ENCODE results near the gene CD96. TPM values are rescaled to one million over a fixed set of nuclear protein-coding genes. Genes with fewer than 3 reads are reported as not detected.

Gene CD96
- total RNA-seq, 3 donors from 2014 or later: 1.4 to 8.2 (median 6.2) TPM

DNA sequence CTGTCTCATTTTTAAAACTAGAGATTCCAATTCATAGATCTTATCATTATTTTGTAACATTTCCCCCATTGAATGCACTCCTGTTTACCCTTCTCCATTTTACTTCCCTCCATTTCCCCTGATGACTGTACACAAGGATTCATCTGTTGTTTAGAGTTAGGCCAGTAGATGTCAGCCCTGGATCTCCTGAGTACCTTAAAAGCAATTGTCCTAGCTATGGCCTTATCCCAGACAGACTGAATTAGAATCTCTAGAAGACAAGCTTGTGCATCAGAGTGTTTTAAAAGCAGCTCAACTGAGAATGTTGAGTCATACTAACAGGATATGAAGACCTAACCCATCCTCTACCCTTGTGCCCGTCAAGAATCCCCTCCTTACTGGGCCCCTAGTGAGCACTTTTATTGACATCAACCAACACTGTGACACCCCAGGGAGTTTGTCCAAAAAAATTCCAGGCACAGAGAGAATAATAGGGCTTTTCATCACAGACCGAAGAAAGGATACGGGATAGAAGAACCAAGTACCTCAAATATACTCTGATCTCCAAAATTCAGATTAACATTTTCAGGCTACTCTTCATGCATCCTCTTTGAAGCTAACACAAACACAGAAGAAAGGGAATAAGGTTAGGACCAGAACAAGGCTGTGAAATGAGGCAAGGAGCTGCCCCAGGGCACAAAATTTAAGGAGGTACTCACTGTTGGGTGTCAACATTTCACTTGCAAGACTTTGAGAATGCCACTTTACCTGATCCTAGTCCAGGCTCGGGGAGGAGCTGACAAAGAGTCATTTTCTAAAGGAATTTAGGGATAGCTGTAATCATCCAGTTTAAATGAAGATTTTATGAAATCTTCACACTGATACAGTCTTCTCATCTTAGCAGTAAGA lies 36.0 kb downstream of the CD96 start:
- no peaks in the 10 kb centered on the region for H3K4me1 ChIP-seq
- H3K9me3 ChIP-seq: no peaks in the 10 kb centered on the region
- H3K36me3 ChIP-seq: no peaks in the 10 kb centered on the region
- TF ChIP-seq, protein P1, sequence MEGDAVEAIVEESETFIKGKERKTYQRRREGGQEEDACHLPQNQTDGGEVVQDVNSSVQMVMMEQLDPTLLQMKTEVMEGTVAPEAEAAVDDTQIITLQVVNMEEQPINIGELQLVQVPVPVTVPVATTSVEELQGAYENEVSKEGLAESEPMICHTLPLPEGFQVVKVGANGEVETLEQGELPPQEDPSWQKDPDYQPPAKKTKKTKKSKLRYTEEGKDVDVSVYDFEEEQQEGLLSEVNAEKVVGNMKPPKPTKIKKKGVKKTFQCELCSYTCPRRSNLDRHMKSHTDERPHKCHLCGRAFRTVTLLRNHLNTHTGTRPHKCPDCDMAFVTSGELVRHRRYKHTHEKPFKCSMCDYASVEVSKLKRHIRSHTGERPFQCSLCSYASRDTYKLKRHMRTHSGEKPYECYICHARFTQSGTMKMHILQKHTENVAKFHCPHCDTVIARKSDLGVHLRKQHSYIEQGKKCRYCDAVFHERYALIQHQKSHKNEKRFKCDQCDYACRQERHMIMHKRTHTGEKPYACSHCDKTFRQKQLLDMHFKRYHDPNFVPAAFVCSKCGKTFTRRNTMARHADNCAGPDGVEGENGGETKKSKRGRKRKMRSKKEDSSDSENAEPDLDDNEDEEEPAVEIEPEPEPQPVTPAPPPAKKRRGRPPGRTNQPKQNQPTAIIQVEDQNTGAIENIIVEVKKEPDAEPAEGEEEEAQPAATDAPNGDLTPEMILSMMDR (IDR thresholded peaks at IDR 0.05): no peak
- TF ChIP-seq POLR2AphosphoS5 (IDR thresholded peaks at IDR 0.05) (no peak), POLR2A (IDR thresholded peaks at IDR 0.05) (no peak)
- no peaks in the 10 kb centered on the region for H3K27me3 ChIP-seq
- H3K27ac ChIP-seq: no peak overlapping the region
- no peak overlapping the region for H3K4me3 ChIP-seq
- intact Hi-C loops (cut with DNase I; ENCODE audit: low total_unique reads): no loop called here
- no peak for DNase-seq (ENCODE audit: low spot score in 2 of 2)

DNA sequence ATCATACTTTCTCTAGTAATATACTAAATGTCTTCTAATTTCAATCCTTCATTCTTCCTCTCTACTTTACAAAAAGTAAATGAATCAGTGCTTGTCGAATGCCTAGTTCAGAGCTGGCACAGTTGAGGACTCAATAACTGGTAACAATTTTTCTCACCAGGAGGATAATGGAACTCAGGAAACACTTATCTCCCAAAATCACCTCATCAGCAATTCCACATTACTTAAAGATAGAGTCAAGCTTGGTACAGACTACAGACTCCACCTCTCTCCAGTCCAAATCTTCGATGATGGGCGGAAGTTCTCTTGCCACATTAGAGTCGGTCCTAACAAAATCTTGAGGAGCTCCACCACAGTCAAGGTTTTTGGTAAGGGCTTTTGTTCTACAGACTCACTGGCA lies 36.9 kb downstream of the CD96 start:
- no peak overlapping the region for H3K27ac ChIP-seq
- H3K4me1 ChIP-seq: no peaks in the 10 kb centered on the region
- TF ChIP-seq, protein P1 (IDR thresholded peaks at IDR 0.05): no peak
- H3K36me3 ChIP-seq: no peaks in the 10 kb centered on the region
- no peaks in the 10 kb centered on the region for H3K9me3 ChIP-seq
- no peak for DNase-seq (ENCODE audit: low spot score in 2 of 2)
- H3K4me3 ChIP-seq: no peak overlapping the region
- no peaks in the 10 kb centered on the region for H3K27me3 ChIP-seq
- intact Hi-C loops (cut with DNase I; ENCODE audit: low total_unique reads): no loop called here

DNA sequence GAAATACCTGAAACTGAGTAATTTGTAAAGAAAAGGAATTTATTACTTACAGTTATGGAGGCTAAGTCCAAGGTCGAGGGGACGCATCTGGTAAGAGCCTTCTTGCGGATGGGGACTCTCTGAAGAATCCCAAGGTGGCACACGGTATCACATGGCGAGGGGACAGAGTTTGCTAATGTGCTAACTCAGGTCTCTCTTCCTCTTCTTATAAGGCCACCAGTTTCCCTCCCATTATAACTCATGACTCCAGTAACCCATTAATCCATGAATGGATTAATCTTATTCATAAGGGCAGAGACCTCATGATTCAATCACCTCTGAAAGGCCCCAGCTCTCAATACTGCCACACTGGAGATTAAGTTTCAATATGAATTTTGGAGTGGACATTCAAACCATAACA lies 37.5 kb downstream of the CD96 start:
- Histone ChIP-seq H3K9me3 (no peaks in the 10 kb centered on the region), H3K27ac (no peak overlapping the region), H3K4me3 (no peak overlapping the region), H3K4me1 (no peaks in the 10 kb centered on the region), H3K27me3 (no peaks in the 10 kb centered on the region), H3K36me3 (no peaks in the 10 kb centered on the region)
- TF ChIP-seq POLR2AphosphoS5 (IDR thresholded peaks at IDR 0.05) (no peak), POLR2A (IDR thresholded peaks at IDR 0.05) (no peak)
- TF ChIP-seq, protein P1 (IDR thresholded peaks at IDR 0.05): no peak
- intact Hi-C loops (cut with DNase I; ENCODE audit: low total_unique reads): no loop called here
- no peak for DNase-seq (ENCODE audit: low spot score in 2 of 2)

DNA sequence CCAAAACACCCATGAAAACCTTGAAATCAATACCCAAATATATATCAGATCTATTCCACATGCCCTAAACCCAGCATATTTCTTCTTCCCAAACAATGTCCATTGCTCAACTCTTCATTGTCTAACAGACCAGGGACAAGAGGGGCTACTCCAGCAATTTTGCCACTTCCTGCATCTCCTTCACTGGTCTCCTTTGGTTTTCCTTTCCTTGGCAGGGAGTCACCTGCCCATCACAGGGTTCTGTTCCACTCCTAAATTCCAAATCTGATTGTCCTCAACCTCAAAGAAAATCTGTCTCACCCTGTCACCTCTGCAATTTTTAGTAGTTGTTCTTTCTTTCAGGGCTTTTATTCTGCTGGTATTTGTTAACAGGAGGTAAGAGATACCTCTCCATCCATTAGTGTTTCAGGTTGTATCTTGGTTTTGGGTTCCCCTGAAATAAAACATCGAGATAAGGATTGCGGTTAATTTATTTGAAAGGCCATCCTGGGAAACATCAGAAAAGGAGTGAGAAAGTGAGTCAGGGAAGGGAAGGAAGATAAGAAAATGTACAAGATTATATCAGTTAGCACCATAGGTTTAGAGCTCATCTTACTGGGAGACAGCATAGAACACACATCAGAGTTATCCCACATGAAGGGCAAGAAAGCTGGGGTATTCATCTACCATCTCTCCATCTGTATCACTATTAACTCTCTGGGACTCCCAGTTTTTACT lies 39.6 kb downstream of the CD96 start:
- no peak overlapping the region for H3K4me3 ChIP-seq
- no peak for DNase-seq (ENCODE audit: low spot score in 2 of 2)
- intact Hi-C loops (cut with DNase I; ENCODE audit: low total_unique reads): no loop called here
- no peaks in the 10 kb centered on the region for H3K9me3 ChIP-seq
- TF ChIP-seq POLR2AphosphoS5 (IDR thresholded peaks at IDR 0.05) (no peak), POLR2A (IDR thresholded peaks at IDR 0.05) (no peak)
- TF ChIP-seq, protein P1 (IDR thresholded peaks at IDR 0.05): no peak
- no peaks in the 10 kb centered on the region for H3K27me3 ChIP-seq
- no peaks in the 10 kb centered on the region for H3K36me3 ChIP-seq
- H3K27ac ChIP-seq: no peak overlapping the region
- H3K4me1 ChIP-seq: no peaks in the 10 kb centered on the region

DNA sequence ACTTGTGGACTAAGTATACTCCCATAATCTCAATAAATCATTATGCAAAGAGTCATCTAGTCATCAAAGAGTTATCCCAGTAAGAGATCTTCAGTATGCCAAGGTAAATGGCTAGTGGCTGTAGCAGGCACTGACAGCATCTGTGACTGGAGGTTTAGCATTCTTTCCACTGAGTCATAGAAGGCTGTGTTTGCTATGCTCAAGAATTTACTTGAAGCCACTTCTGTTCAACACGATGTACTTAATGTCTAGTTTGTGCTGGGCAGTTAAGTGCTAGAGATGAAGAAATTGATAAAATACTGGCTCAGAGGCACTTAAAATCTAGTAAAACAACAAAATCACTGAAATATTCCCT lies 40.1 kb downstream of the CD96 start:
- H3K36me3 ChIP-seq: no peaks in the 10 kb centered on the region
- no peak overlapping the region for H3K27ac ChIP-seq
- no peaks in the 10 kb centered on the region for H3K27me3 ChIP-seq
- no peaks in the 10 kb centered on the region for H3K4me1 ChIP-seq
- DNase-seq (ENCODE audit: low spot score in 2 of 2): no peak
- TF ChIP-seq POLR2A (IDR thresholded peaks at IDR 0.05) (no peak), POLR2AphosphoS5 (IDR thresholded peaks at IDR 0.05) (no peak)
- TF ChIP-seq, protein P1 (IDR thresholded peaks at IDR 0.05): no peak
- H3K9me3 ChIP-seq: no peaks in the 10 kb centered on the region
- no peak overlapping the region for H3K4me3 ChIP-seq
- intact Hi-C loops (cut with DNase I; ENCODE audit: low total_unique reads): no loop called here

Data from breast epithelium (tissue), 4 donors.